Activated naive CD4-positive, alpha-beta T cell treated with anti-CD3 and anti-CD28 coated beads, Interleukin-2, amount 10 ng/mL, durations not matched to agents 7 days and 5 days (primary cell): Measurements from ENCODE around the gene ZNF287.
"Not testable (repeated sequence)": the region's sequence is repeated elsewhere in the genome, so short reads cannot be mapped to it uniquely, and the experiment has no call there.

Experiments used
- CTCF ChIA-PET: fragments of 350-600 bp; sonication (Branson Sonifier 250); formaldehyde crosslinking; loops from one replicate; lab custom pipeline; 2021; ENCODE audit warnings: antibody characterized with exemption; lab: Charles Lee
- DNase-seq: peaks from one replicate; pipeline ENCODE4 v3.0.0-alpha.2; 2020
- H3K27ac Mint-ChIP-seq: one replicate; pipeline ENCODE4 v1.8.0; 2021; ENCODE audit warnings: mild to moderate bottlenecking, moderate library complexity, mixed read lengths
- H3K27me3 Mint-ChIP-seq: one replicate; pipeline ENCODE4 v1.8.0; 2021; ENCODE audit warnings: mild to moderate bottlenecking, mixed read lengths
- H3K36me3 Mint-ChIP-seq: one replicate; pipeline ENCODE4 v1.8.0; 2021; ENCODE audit warnings: mixed read lengths
- H3K4me1 Mint-ChIP-seq: one replicate; pipeline ENCODE4 v1.8.0; 2021; ENCODE audit warnings: mixed read lengths
- H3K4me3 Mint-ChIP-seq: one replicate; pipeline ENCODE4 v1.8.0; 2021; ENCODE audit warnings: mild to moderate bottlenecking, moderate library complexity, mixed read lengths
- H3K9me3 Mint-ChIP-seq: one replicate; pipeline ENCODE4 v1.8.0; 2021; ENCODE audit warnings: mixed read lengths

Gene ZNF287

GRCh38 chr17:16537130-16537458 lies 31.9 kb downstream of the ZNF287 start:
- CTCF ChIA-PET, result interaction anchor here (0.9 to 2.4 kb wide), 5 partner anchors 15 to 152 kb away, joined by 3 to 19 read pairs (median 4); partner anchors contain the start of genes CCDC144A and ZNF287
- H3K4me3 Mint-ChIP-seq, result peak overlapping the region; percentile 90
- DNase-seq, result no peak
- peaks cover 5% of the 10 kb centered on the region for H3K36me3 Mint-ChIP-seq
- H3K9me3 Mint-ChIP-seq, result peaks cover 6% of the 10 kb centered on the region
- peaks cover 19% of the 10 kb centered on the region for H3K4me1 Mint-ChIP-seq
- H3K27ac Mint-ChIP-seq, result no peak overlapping the region
- H3K27me3 Mint-ChIP-seq, result peaks cover 7% of the 10 kb centered on the region

GRCh38 chr17:16534236-16534635 lies 34.8 kb downstream of the ZNF287 start:
- Mint-ChIP-seq H3K9me3 (no peaks in the 10 kb centered on the region), H3K4me3 (no peak overlapping the region), H3K4me1 (peaks cover 19% of the 10 kb centered on the region), H3K36me3 (peaks cover 5% of the 10 kb centered on the region), H3K27me3 (peaks cover 28% of the 10 kb centered on the region), H3K27ac (no peak overlapping the region)
- CTCF ChIA-PET, result no interaction called here
- no peak for DNase-seq

- peaks cover 41% of the 10 kb centered on the region for H3K27me3 Mint-ChIP-seq
- no peak overlapping the region for H3K27ac Mint-ChIP-seq
- H3K4me1 Mint-ChIP-seq, result peaks cover 10% of the 10 kb centered on the region
- no peak for DNase-seq
- no peak overlapping the region for H3K4me3 Mint-ChIP-seq
- H3K9me3 Mint-ChIP-seq, result no peaks in the 10 kb centered on the region
- CTCF ChIA-PET, result interaction anchor here (1.0 to 1.2 kb wide), 2 partner anchors 9 to 77 kb away, joined by 3 to 5 read pairs; no protein-coding TSS in a partner anchor
- H3K36me3 Mint-ChIP-seq, result peaks cover 2% of the 10 kb centered on the region
Measured at GRCh38 chr17:16529906-16530305, 39.1 kb downstream of the ZNF287 start.

- Mint-ChIP-seq H3K36me3 (no peaks in the 10 kb centered on the region), H3K9me3 (no peaks in the 10 kb centered on the region), H3K4me1 (peaks cover 6% of the 10 kb centered on the region), H3K27me3 (peaks cover 45% of the 10 kb centered on the region), H3K27ac (no peak overlapping the region), H3K4me3 (no peak overlapping the region)
- DNase-seq, result no peak
- CTCF ChIA-PET, result no interaction called here
Measured at GRCh38 chr17:16527298-16527697, 41.7 kb downstream of the ZNF287 start.

- DNase-seq, CTCF ChIA-PET, H3K4me3 Mint-ChIP-seq, H3K9me3 Mint-ChIP-seq, H3K27ac Mint-ChIP-seq, H3K36me3 Mint-ChIP-seq, H3K4me1 Mint-ChIP-seq: not testable (repeated sequence)
- peaks cover 40% of the 10 kb centered on the region for H3K27me3 Mint-ChIP-seq
Measured at GRCh38 chr17:16525556-16525955, 43.4 kb downstream of the ZNF287 start.

- Mint-ChIP-seq H3K36me3 (no peaks in the 10 kb centered on the region), H3K4me3 (no peak overlapping the region), H3K27me3 (peaks cover 32% of the 10 kb centered on the region), H3K4me1 (peaks cover 5% of the 10 kb centered on the region), H3K9me3 (no peaks in the 10 kb centered on the region), H3K27ac (no peak overlapping the region)
- CTCF ChIA-PET, result interaction anchor here (0.8 to 4.8 kb wide), 16 partner anchors 9 to 168 kb away, joined by 3 to 79 read pairs (median 4); partner anchors contain the start of gene CENPV
- DNase-seq, result peak; percentile 77
Measured at GRCh38 chr17:16521070-16521727, 47.8 kb downstream of the ZNF287 start.

GRCh38 chr17:16519021-16519420 lies 50.0 kb downstream of the ZNF287 start:
- Mint-ChIP-seq H3K4me3 (no peak overlapping the region), H3K36me3 (no peaks in the 10 kb centered on the region), H3K9me3 (no peaks in the 10 kb centered on the region), H3K4me1 (peaks cover 9% of the 10 kb centered on the region), H3K27me3 (peaks cover 50% of the 10 kb centered on the region), H3K27ac (no peak overlapping the region)
- no peak for DNase-seq
- CTCF ChIA-PET, result interaction anchor here (0.9 to 3.5 kb wide), 2 partner anchors 64 to 66 kb away, joined by 3 to 11 read pairs; no protein-coding TSS in a partner anchor

GRCh38 chr17:16517477-16517876 lies 51.5 kb downstream of the ZNF287 start:
- Mint-ChIP-seq H3K9me3 (no peaks in the 10 kb centered on the region), H3K4me1 (peaks cover 9% of the 10 kb centered on the region), H3K4me3 (no peak overlapping the region), H3K36me3 (no peaks in the 10 kb centered on the region), H3K27me3 (peaks cover 51% of the 10 kb centered on the region), H3K27ac (no peak overlapping the region)
- CTCF ChIA-PET, result interaction anchor here (0.6 to 3.5 kb wide), 4 partner anchors 11 to 153 kb away, joined by 3 to 11 read pairs (median 5); no protein-coding TSS in a partner anchor
- DNase-seq, result no peak

GRCh38 chr17:16516594-16517051 lies 52.4 kb downstream of the ZNF287 start:
- Mint-ChIP-seq H3K27me3 (peaks cover 51% of the 10 kb centered on the region), H3K36me3 (no peaks in the 10 kb centered on the region), H3K27ac (no peak overlapping the region), H3K9me3 (no peaks in the 10 kb centered on the region), H3K4me1 (peaks cover 14% of the 10 kb centered on the region), H3K4me3 (no peak overlapping the region)
- no peak for DNase-seq
- CTCF ChIA-PET, result interaction anchor here (0.9 to 3.5 kb wide), 3 partner anchors 10 to 153 kb away, joined by 3 to 11 read pairs (median 7); no protein-coding TSS in a partner anchor

- no peak overlapping the region for H3K4me3 Mint-ChIP-seq
- H3K27ac Mint-ChIP-seq, result no peak overlapping the region
- no peak for DNase-seq
- peaks cover 13% of the 10 kb centered on the region for H3K4me1 Mint-ChIP-seq
- H3K27me3 Mint-ChIP-seq, result peaks cover 46% of the 10 kb centered on the region
- CTCF ChIA-PET, result interaction anchor here (3.5 kb wide), 1 partner anchor 63 kb away, joined by 11 read pairs; no protein-coding TSS in a partner anchor
- H3K36me3 Mint-ChIP-seq, result no peaks in the 10 kb centered on the region
- H3K9me3 Mint-ChIP-seq, result no peaks in the 10 kb centered on the region
Measured at GRCh38 chr17:16515933-16516332, 53.1 kb downstream of the ZNF287 start.

- Mint-ChIP-seq H3K9me3 (no peaks in the 10 kb centered on the region), H3K27ac (no peak overlapping the region), H3K36me3 (no peaks in the 10 kb centered on the region), H3K27me3 (peaks cover 45% of the 10 kb centered on the region), H3K4me3 (no peak overlapping the region), H3K4me1 (peaks cover 13% of the 10 kb centered on the region)
- CTCF ChIA-PET, result no interaction called here
- no peak for DNase-seq
Measured at GRCh38 chr17:16513873-16514272, 55.1 kb downstream of the ZNF287 start.

GRCh38 chr17:16512011-16512410 lies 57.0 kb downstream of the ZNF287 start:
- CTCF ChIA-PET, result interaction anchor here (0.7 to 3.5 kb wide), 2 partner anchors 9 to 283 kb away, joined by 3 to 19 read pairs; no protein-coding TSS in a partner anchor
- Mint-ChIP-seq H3K27ac (no peak overlapping the region), H3K36me3 (no peaks in the 10 kb centered on the region), H3K4me3 (no peak overlapping the region), H3K9me3 (no peaks in the 10 kb centered on the region), H3K4me1 (peaks cover 13% of the 10 kb centered on the region), H3K27me3 (peaks cover 35% of the 10 kb centered on the region)
- DNase-seq, result no peak

- Mint-ChIP-seq H3K4me3 (no peak overlapping the region), H3K36me3 (no peaks in the 10 kb centered on the region), H3K27ac (no peak overlapping the region), H3K27me3 (peaks cover 31% of the 10 kb centered on the region), H3K4me1 (peaks cover 11% of the 10 kb centered on the region), H3K9me3 (no peaks in the 10 kb centered on the region)
- DNase-seq, result no peak
- CTCF ChIA-PET, result interaction anchor here (3.5 kb wide), 1 partner anchor 10 kb away, joined by 19 read pairs; no protein-coding TSS in a partner anchor
Measured at GRCh38 chr17:16511593-16511992, 57.4 kb downstream of the ZNF287 start.

GRCh38 chr17:16507918-16508533 lies 61.0 kb downstream of the ZNF287 start:
- peaks cover 7% of the 10 kb centered on the region for H3K4me1 Mint-ChIP-seq
- CTCF ChIA-PET, result no interaction called here
- no peaks in the 10 kb centered on the region for H3K9me3 Mint-ChIP-seq
- no peak overlapping the region for H3K4me3 Mint-ChIP-seq
- peaks cover 12% of the 10 kb centered on the region for H3K27me3 Mint-ChIP-seq
- no peaks in the 10 kb centered on the region for H3K36me3 Mint-ChIP-seq
- H3K27ac Mint-ChIP-seq, result no peak overlapping the region
- DNase-seq, result no peak
